Left lung (tissue), 10 donors: Measurements from ENCODE around the gene SYCP3. TPM values are rescaled to one million over a fixed set of nuclear protein-coding genes. Genes with fewer than 3 reads are reported as not detected.

Experiments
- ATAC-seq: fragments of 200-7000 bp; cut with Tn5 transposase; one replicate; pipeline ENCODE4 v1.9.1; 2020; ENCODE audit warnings: moderate library complexity
- DNase-seq, 4 donors: peaks; one replicate each; pipeline ENCODE4 v3.0.0-alpha.2; 2013 to 2020
- H3K27ac ChIP-seq, 2 donors: fragments of 200-600 bp; sonication (generic) in 1 of 2; one replicate each; pipeline versions ENCODE4 v1.5.0 to v1.8.0; 2020 to 2021
- H3K27me3 ChIP-seq, 2 donors: fragments of 200-600 bp; sonication (generic) in 1 of 2; one replicate each; pipeline versions ENCODE4 v1.5.0 to v1.8.0; 2020 to 2021
- H3K36me3 ChIP-seq, 2 donors: fragments of 200-600 bp; sonication (generic) in 1 of 2; one replicate each; pipeline versions ENCODE4 v1.5.0 to v1.8.0; 2020 to 2021
- H3K4me1 ChIP-seq, 2 donors: fragments of 200-600 bp; one replicate each; pipeline ENCODE4 v1.8.0; 2021
- H3K4me3 ChIP-seq, 2 donors: fragments of 200-600 bp; sonication (generic) in 1 of 2; one replicate each; pipeline versions ENCODE4 v1.5.0 to v1.8.0; 2020 to 2021; ENCODE audit warnings: mild to moderate bottlenecking in 1 of 2
- H3K9me3 ChIP-seq, 2 donors: fragments of 200-600 bp; sonication (generic) in 1 of 2; one replicate each; pipeline versions ENCODE4 v1.5.0 to v1.8.0; 2020 to 2021
- CTCF ChIP-seq, 2 donors: fragments of 200-600 bp; sonication (generic) in 1 of 2; IDR thresholded peaks; one replicate each; pipeline versions ENCODE4 v1.5.0 to v1.8.0; 2021; ENCODE audit warnings: antibody characterized with exemption in 2 of 2
- intact Hi-C, 2 donors: fragments of 100-400 bp; cut with DNase I; formaldehyde crosslinking; loops; one replicate each; pipeline versions ENCODE4 v1.11.2 to v1.14.2; 2022
- polyA plus RNA-seq, 6 donors: library from polyadenylated mRNA; unstranded; fragments of 120-200 nt; gene quantifications; one replicate each; pipeline ENCODE4 v1.2.1, GENCODE V29; 2013; ENCODE audit not compliant: insufficient read length in 6 of 6
- total RNA-seq, 2 donors: library from RNA; stranded (reverse); fragmentation: NEBNext Ultra II Directional; extraction: Animal tissue kit (Norgen Biotek cat#: 25700); gene quantifications; one replicate each; pipeline ENCODE4 v1.2.1, GENCODE V29; 2021
- donor health status: DM: no; HTN: yes; CAD: no.
- donor health status: DM: no; HTN: no; CAD: no.

Gene SYCP3
- total and polyA plus RNA-seq, 8 donors, result 0.23 to 2.5 (median 1.2) TPM

- intact Hi-C loops, result no loop called here
- DNase-seq, result no peak
- no peaks in the 10 kb centered on the region for H3K9me3 ChIP-seq
- TF ChIP-seq CTCF (IDR thresholded peaks at IDR 0.05), result no peak
- no peak overlapping the region for H3K4me3 ChIP-seq
- no peak overlapping the region for H3K27ac ChIP-seq
- no peak for ATAC-seq
- peaks cover 0 to 34% of the 10 kb centered on the region in 2 donors for H3K36me3 ChIP-seq
- no peaks in the 10 kb centered on the region for H3K27me3 ChIP-seq
- peaks cover 0 to 26% of the 10 kb centered on the region in 2 donors for H3K4me1 ChIP-seq
These were observed 43.0 kb upstream of the SYCP3 start for GRCh38 chr12:101782273-101782731.

DNA sequence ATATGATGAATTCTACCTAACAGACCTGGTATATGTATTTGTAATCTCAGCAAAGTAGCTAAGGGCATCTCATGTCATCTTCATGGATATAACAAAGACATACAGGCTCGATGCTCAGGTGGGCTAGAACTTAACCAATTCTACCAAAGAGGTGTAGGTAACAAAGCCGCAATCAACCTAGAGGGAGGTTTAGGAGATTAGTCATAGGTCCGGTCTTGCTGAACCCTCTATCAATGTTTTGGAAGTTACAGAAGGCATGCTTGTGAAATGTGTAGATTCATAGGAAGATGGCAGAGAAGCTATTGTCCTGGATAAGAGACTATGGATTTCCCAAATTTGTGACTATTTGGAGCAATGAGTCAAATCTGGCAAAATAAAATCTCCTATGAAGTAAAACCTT, 42.6 kb upstream of the SYCP3 start:
- intact Hi-C loops, result no loop called here
- no peak for ATAC-seq
- no peak for TF ChIP-seq CTCF (IDR thresholded peaks at IDR 0.05)
- H3K9me3 ChIP-seq, result no peaks in the 10 kb centered on the region
- H3K4me1 ChIP-seq, result peaks cover 0 to 30% of the 10 kb centered on the region in 2 donors
- no peaks in the 10 kb centered on the region for H3K27me3 ChIP-seq
- H3K27ac ChIP-seq, result no peak overlapping the region
- DNase-seq, result no peak
- H3K4me3 ChIP-seq, result no peak overlapping the region
- H3K36me3 ChIP-seq, result peaks cover 0 to 33% of the 10 kb centered on the region in 2 donors

GRCh38 chr12:101780599-101780998, 41.3 kb upstream of the SYCP3 start:
- no peak overlapping the region for H3K4me3 ChIP-seq
- no peak for ATAC-seq
- peaks cover 0 to 30% of the 10 kb centered on the region in 2 donors for H3K36me3 ChIP-seq
- H3K27ac ChIP-seq, result no peak overlapping the region
- intact Hi-C loops, result no loop called here
- peaks cover 0 to 33% of the 10 kb centered on the region in 2 donors for H3K4me1 ChIP-seq
- H3K27me3 ChIP-seq, result no peaks in the 10 kb centered on the region
- DNase-seq, result no peak
- no peak for TF ChIP-seq CTCF (IDR thresholded peaks at IDR 0.05)
- no peaks in the 10 kb centered on the region for H3K9me3 ChIP-seq

GRCh38 chr12:101779626-101780025, 40.4 kb upstream of the SYCP3 start:
- H3K36me3 ChIP-seq, result peaks cover 0 to 22% of the 10 kb centered on the region in 2 donors
- DNase-seq (no peak), ATAC-seq (no peak)
- TF ChIP-seq CTCF (IDR thresholded peaks at IDR 0.05), result no peak
- H3K27me3 ChIP-seq, result no peaks in the 10 kb centered on the region
- H3K27ac ChIP-seq, result no peak overlapping the region
- H3K4me1 ChIP-seq, result peaks cover 0 to 33% of the 10 kb centered on the region in 2 donors
- no peak overlapping the region for H3K4me3 ChIP-seq
- no peaks in the 10 kb centered on the region for H3K9me3 ChIP-seq
- intact Hi-C loops, result loop anchor here in 1 of 2 donors (10.0 kb wide), 1 partner anchor 55 kb away; the partner anchor contains the start of gene GNPTAB

GRCh38 chr12:101779200-101779599, 39.9 kb upstream of the SYCP3 start:
- TF ChIP-seq CTCF (IDR thresholded peaks at IDR 0.05), result no peak
- Histone ChIP-seq H3K4me3 (no peak overlapping the region), H3K9me3 (no peaks in the 10 kb centered on the region), H3K4me1 (peaks cover 0 to 33% of the 10 kb centered on the region in 2 donors), H3K27ac (no peak overlapping the region), H3K27me3 (no peaks in the 10 kb centered on the region), H3K36me3 (peaks cover 0 to 17% of the 10 kb centered on the region in 2 donors)
- intact Hi-C loops, result loop anchor here in 1 of 2 donors (10.0 kb wide), 1 partner anchor 56 kb away; the partner anchor contains the start of gene GNPTAB
- no peak for DNase-seq
- ATAC-seq, result no peak
